GM19328 (cell line): ENCODE results near the gene PLK4.
"Not testable (repeated sequence)": the region's sequence is repeated elsewhere in the genome, so short reads cannot be mapped to it uniquely, and the experiment has no call there.

Source experiments
- ATAC-seq: cut with Tn5 transposase; IDR thresholded peaks from one replicate; pipeline ENCODE4 v1.9.1; 2021; ENCODE audit warnings: mild to moderate bottlenecking, moderate library complexity; ENCODE audit not compliant: unreplicated experiment

The PLK4 gene

DNA sequence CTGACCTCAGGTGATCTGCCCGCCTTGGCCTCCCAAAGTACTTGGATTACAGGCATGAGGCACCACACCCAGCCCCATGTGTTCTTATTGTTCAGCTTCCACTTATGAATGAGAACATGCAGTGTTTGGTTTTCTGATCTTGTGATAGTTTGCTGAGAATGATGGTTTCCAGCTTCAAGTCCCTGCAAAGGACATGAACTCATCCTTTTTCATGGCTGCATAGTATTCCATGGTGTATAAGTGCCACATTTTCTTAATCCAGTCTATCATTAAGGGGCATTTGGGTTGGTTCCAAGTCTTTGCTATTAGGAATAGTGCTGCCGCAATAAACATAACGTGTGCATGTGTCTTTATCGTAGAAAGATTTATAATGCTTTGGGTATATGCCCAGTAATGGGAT lies 19.0 kb downstream of the PLK4 start:
- ATAC-seq: not testable (repeated sequence)

DNA sequence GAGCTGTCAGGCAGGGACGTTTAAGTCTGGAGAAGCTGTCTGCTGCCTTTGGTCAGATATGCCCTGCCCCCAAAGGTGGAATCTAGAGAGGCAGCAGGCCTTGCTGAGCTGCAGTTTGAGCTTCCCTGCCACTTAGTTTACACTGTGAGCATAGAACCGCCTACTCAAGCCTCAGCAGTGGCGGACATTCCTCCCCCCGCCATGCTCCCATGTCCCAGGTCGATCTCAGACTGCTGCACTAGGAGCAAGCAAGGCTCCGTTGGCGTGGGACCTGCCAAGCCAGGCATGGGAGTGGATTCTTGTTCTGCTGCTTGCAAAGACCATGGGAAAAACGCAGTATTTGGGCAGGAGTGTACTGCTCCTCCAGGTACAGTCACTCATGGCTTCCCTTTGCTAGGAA lies 24.3 kb downstream of the PLK4 start:
- ATAC-seq: no peak

DNA sequence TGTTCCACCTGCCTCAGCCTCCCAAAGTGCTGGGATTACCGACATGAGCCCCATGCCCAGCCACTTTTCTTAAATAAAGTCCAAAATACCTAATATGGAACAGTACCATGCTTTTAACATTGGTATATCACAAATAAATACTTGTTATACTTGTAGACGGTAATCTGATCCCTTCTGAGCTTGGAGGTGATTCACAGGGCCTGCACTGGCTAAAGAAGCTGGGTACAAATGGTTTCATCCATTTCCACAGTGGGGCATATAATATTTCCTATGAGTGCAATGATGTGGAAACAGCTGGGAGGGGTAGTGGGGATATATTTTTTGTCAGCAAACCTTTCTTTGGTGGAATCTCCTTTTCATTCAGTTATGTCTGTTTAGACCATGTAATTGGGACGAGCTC lies 35.8 kb downstream of the PLK4 start:
- no peak for ATAC-seq

DNA sequence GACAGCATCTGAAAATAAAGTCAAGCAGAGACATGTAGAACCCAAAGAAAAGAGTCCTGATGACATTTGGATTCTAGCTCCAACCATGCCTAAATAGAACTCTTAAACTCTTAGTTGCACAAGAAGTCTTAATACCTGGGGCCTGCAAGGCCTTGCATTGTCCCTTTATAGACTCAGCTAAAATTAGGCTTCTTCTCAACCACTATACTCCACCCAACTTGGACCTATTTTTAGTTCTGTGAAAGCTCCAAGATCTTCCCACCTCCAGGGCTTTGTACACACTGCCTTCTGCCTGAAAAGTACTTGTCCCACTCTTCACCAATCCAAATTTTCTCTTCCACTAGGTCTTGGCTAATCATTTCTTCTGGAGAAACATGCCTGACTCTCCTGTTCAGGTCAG lies 36.5 kb downstream of the PLK4 start:
- ATAC-seq: no peak

DNA sequence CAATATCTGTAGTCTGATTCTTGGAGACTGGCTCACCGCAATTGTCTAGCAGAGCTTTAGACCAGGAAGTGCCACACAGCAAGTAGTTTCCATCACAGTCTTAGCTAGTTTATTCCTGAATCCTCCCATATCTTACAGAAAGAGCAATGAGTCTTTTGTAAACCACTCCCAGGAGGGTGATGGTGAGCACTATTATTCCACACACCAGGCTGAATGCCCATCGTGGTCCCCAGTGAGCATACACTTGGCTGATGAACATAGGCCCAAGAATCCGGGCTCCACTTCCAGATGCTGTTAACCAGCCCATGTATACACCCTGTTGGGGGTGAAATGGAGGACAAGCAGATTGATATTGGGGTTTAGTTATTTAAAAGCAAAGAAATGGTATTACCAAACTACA lies 39.8 kb downstream of the PLK4 start:
- ATAC-seq: no peak

DNA sequence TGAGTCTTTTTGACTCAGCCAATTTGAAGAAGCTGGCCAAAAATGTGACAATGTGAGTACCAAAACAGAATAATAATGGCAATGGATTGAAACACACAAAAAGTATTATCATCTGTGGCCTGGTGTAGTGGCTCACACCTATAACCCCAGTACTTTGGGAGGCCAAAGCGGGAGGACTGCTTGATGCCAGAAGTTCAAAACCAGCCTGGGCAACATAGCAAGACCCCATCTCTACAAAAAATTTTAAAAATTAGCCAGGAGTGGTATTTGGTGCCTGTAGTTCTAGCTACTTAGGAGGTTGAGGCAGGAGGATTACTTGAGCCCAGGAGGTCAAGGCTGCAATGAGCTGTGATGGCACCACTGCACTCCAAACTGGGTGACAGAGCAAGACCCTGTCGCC lies 41.5 kb downstream of the PLK4 start:
- ATAC-seq: no peak

DNA sequence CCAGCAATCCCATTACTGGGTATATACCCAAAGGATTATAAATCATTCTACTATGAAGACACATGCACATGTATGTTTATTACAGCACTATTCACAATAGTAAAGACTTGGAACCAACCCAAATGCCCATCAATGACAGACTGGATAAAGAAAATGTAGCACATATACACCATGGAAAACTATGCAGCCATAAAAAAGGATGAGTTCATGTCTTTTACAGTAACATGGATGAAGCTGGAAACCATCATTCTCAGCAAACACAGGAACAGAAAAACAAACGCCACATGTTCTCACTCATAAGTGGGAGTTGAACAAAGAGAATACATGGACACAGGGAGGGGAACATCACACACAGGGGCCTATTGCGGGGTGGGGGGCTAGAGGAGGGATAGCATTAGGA lies 45.0 kb downstream of the PLK4 start:
- not testable (repeated sequence) for ATAC-seq

DNA sequence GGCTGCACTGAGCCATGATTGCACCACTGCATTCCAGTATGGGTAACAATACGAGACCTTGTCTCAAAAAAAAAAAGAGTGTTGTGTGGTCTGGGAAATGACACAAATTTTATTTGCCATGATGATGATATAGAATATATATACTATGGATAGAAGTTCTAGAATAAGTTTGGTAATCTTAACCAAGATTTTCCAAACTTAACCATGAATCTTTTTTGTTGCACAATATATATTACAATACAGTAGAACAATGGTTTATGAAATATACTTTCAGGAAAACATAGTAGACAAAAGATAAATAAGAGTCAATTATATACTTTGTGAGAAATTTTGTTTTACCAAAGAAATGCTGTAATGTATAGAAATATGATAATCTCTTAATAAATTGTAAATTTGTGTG lies 49.5 kb downstream of the PLK4 start:
- no peak for ATAC-seq

DNA sequence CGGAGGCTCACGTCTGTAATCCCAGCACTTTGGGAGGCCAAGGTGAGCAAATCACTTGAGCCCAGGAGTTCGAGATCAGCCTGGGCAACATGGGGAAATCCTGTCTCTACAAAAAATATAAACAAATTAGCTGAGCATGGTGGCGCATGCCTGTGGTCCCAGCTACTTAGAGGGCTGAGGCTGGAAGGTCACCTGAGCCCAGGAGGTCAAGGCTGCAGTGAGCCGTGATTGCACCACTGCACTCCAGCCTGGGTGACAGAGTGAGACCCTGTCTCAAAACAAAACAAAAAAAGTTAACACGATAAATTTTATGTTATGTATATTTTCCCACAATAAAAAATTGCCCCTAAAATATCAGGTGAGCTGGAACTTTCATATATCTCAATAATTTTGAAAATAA lies 51.1 kb downstream of the PLK4 start:
- ATAC-seq: not testable (repeated sequence)

DNA sequence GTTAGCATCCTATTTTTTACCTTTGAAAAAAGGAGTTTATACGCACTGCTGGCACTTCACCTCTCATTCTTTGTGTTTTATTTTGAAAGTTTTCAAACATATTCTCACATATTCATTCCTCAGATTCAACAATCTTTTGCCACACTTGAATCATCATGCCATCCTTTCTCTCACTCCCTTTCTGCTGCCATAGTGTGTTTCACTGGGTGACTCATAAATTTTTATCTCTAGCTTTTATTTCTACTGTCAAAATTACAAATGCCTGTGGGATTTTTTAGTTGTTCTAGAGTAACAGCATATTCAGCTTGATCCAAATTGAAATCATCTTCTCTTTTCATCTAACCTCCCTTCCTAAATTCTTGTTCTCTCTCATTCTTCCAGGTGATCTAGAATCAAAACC lies 56.3 kb downstream of the PLK4 start:
- no peak for ATAC-seq
